OCI-LY7 (cell line): ENCODE measurements around the gene CCDC32. TPM values are rescaled to one million over a fixed set of nuclear protein-coding genes. Genes with fewer than 3 reads are reported as not detected.

ENCODE experiments used
- BruUV-seq: library from RNA; stranded (reverse); fragments of 400-500 nt; replicated peaks from 2 replicates; lab custom pipeline; 2021; lab: Mats Ljungman, UMichigan
- CTCF ChIA-PET: fragments of 300-600 bp; sonication (Branson Sonifier 250); formaldehyde crosslinking; loops from one replicate; lab custom pipeline; 2022; ENCODE audit warnings: antibody characterized with exemption; ENCODE audit not compliant: unreplicated experiment; lab: Charles Lee
- POLR2A ChIA-PET: fragments of 300-600 bp; sonication (Branson Sonifier 250); formaldehyde crosslinking; loops from one replicate; lab custom pipeline; 2022; ENCODE audit warnings: antibody characterized with exemption; lab: Charles Lee
- DNase-seq: peaks from one replicate; pipeline ENCODE4 v3.0.0-alpha.2; 2015; ENCODE audit warnings: low spot score
- H2AFZ ChIP-seq: fragments of 200-600 bp; sonication (generic), shearing (Covaris generic); 2 replicates; pipeline ENCODE4 v1.6.1; 2014; ENCODE audit warnings: mild to moderate bottlenecking, antibody characterized with exemption, low read length, moderate library complexity
- H3K27ac ChIP-seq: fragments of 200-600 bp; sonication (generic); 2 replicates; pipeline ENCODE4 v1.5.1; 2014; ENCODE audit warnings: mixed run types, low read depth, mild to moderate bottlenecking, moderate library complexity, low read length, inconsistent platforms; ENCODE audit not compliant: poor library complexity, severe bottlenecking
- H3K36me3 ChIP-seq: fragments of 200-600 bp; sonication (generic); 2 replicates; pipeline ENCODE4 v1.6.1; 2014; ENCODE audit warnings: mild to moderate bottlenecking, antibody characterized with exemption, low read length, moderate library complexity, mixed read lengths; ENCODE audit not compliant: insufficient read depth
- H3K4me1 ChIP-seq: fragments of 200-600 bp; sonication (generic); 2 replicates; pipeline ENCODE4 v1.5.1; 2014; ENCODE audit warnings: mild to moderate bottlenecking, low read length; ENCODE audit not compliant: insufficient read depth, poor library complexity, severe bottlenecking
- H3K4me2 ChIP-seq: fragments of 200-600 bp; sonication (generic); 2 replicates; pipeline ENCODE4 v1.6.1; 2014; ENCODE audit warnings: mild to moderate bottlenecking, low read length
- H3K4me3 ChIP-seq: fragments of 200-600 bp; sonication (generic); 2 replicates; pipeline ENCODE4 v1.5.1; 2014; ENCODE audit warnings: mild to moderate bottlenecking, low read depth, low read length; ENCODE audit not compliant: poor library complexity, severe bottlenecking
- H3K79me2 ChIP-seq: fragments of 200-600 bp; sonication (generic); 2 replicates; pipeline ENCODE4 v1.6.1; 2016; ENCODE audit warnings: low read depth, mild to moderate bottlenecking, low read length, moderate library complexity, mixed read lengths; ENCODE audit not compliant: insufficient read depth
- H3K9me2 ChIP-seq: fragments of 200-600 bp; sonication (generic); 2 replicates; pipeline ENCODE4 v1.6.1; 2016; ENCODE audit warnings: mild to moderate bottlenecking, low read length, mixed read lengths; ENCODE audit not compliant: insufficient read depth
- H3K9me3 ChIP-seq: fragments of 200-600 bp; sonication (generic); 2 replicates; pipeline ENCODE4 v1.6.1; 2014; ENCODE audit warnings: mild to moderate bottlenecking, mixed run types, low read length, mixed read lengths
- H4K20me1 ChIP-seq: fragments of 200-600 bp; sonication (generic); 2 replicates; pipeline ENCODE4 v1.6.1; 2014; ENCODE audit warnings: mild to moderate bottlenecking, antibody characterized with exemption, low read length, moderate library complexity, mixed read lengths; ENCODE audit not compliant: insufficient read depth
- EZH2phosphoT487 ChIP-seq: fragments of 200-600 bp; sonication (generic); IDR thresholded peaks from 2 replicates; pipeline ENCODE4 v1.6.1; 2018; ENCODE audit warnings: low read depth, borderline replicate concordance, mild to moderate bottlenecking, mixed run types, antibody characterized with exemption, low read length, moderate library complexity, mixed read lengths
- intact Hi-C: fragments of 100-400 bp; cut with micrococcal nuclease; formaldehyde crosslinking; loops from one replicate; pipeline ENCODE4 v1.10.0; 2022; ENCODE audit not compliant: unreplicated experiment
- total RNA-seq, 2 experiments: library from RNA; depleted of rRNA in 1 of 2; stranded (reverse); fragments of >200 nt in 1 of 2; shearing (Covaris generic) in 1 of 2; gene quantifications; 2 replicates each; pipeline ENCODE4 v1.2.3, GENCODE V29; 2014 to 2022
- TF ChIP-seq, protein P1 (sequence below): fragments of 200-600 bp; sonication (generic); conservative IDR thresholded peaks from 2 replicates; pipeline ENCODE4 v1.5.1; 2014; ENCODE audit warnings: mild to moderate bottlenecking, antibody characterized with exemption, low read length, moderate library complexity, mixed read lengths

CCDC32 gene
- total RNA-seq, 2 experiments from 2014 or later, result 10.3 to 14.3 TPM

DNA sequence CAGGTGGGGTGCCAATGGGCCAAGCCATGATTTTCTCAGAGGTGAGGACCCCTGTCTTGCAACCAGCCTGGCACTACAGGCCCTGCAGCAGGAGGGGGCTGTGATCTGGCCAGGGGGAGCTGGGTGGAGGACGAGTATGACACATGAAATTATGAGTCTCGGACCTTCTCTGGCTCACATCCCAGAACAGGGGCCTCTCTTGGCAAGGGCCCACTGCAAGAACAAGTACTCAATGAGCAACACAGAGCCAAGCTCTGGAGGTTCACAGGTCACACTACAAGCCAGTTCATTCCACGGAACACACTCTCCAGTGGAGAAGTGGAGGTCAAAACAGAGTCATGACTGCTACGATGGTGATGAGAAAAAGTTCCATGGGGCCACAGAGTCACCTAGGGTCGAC is 28.3 kb downstream of the CCDC32 start:
- POLR2A ChIA-PET, result no interaction called here
- intact Hi-C loops, result no loop called here
- Histone ChIP-seq H3K4me1 (no peaks in the 10 kb centered on the region), H3K9me2 (no peaks in the 10 kb centered on the region), H3K9me3 (no peaks in the 10 kb centered on the region), H3K27ac (no peak overlapping the region), H3K4me3 (no peak overlapping the region), H2AFZ (no peak overlapping the region), H4K20me1 (no peaks in the 10 kb centered on the region), H3K4me2 (no peak overlapping the region), H3K79me2 (no peaks in the 10 kb centered on the region), H3K36me3 (no peaks in the 10 kb centered on the region)
- DNase-seq, result no peak
- CTCF ChIA-PET, result no interaction called here
- BruUV-seq, result no TSS peak
- TF ChIP-seq EZH2phosphoT487, result no peak
- TF ChIP-seq, protein P1, sequence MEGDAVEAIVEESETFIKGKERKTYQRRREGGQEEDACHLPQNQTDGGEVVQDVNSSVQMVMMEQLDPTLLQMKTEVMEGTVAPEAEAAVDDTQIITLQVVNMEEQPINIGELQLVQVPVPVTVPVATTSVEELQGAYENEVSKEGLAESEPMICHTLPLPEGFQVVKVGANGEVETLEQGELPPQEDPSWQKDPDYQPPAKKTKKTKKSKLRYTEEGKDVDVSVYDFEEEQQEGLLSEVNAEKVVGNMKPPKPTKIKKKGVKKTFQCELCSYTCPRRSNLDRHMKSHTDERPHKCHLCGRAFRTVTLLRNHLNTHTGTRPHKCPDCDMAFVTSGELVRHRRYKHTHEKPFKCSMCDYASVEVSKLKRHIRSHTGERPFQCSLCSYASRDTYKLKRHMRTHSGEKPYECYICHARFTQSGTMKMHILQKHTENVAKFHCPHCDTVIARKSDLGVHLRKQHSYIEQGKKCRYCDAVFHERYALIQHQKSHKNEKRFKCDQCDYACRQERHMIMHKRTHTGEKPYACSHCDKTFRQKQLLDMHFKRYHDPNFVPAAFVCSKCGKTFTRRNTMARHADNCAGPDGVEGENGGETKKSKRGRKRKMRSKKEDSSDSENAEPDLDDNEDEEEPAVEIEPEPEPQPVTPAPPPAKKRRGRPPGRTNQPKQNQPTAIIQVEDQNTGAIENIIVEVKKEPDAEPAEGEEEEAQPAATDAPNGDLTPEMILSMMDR, result no peak

DNA sequence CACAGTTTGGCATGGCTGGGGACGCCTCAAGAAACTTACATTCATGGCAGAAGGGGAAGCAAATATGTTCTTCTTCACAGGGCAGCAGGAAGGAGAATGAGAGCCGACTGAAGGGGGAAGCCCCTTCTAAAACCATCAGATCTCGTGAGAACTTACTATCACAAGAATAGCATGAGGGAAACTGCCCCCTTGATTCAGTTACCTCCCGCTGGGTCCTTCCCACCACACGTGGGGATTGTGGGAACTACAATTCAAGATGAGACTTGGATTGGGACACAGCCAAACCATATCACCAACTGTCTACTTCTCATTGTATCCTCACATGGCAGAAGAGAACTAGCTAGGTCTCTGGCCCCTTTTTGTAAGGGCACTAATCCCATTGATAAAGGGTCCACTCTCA is 30.5 kb downstream of the CCDC32 start:
- POLR2A ChIA-PET, result no interaction called here
- CTCF ChIA-PET, result no interaction called here
- no peaks in the 10 kb centered on the region for H3K36me3 ChIP-seq
- H4K20me1 ChIP-seq, result no peaks in the 10 kb centered on the region
- BruUV-seq, result no TSS peak
- H3K4me3 ChIP-seq, result no peak overlapping the region
- H3K79me2 ChIP-seq, result no peaks in the 10 kb centered on the region
- no peak overlapping the region for H2AFZ ChIP-seq
- no peak for TF ChIP-seq EZH2phosphoT487
- TF ChIP-seq, protein P1, result no peak
- no peak overlapping the region for H3K27ac ChIP-seq
- no peak for DNase-seq
- H3K9me3 ChIP-seq, result no peaks in the 10 kb centered on the region
- H3K4me1 ChIP-seq, result no peaks in the 10 kb centered on the region
- no peak overlapping the region for H3K4me2 ChIP-seq
- H3K9me2 ChIP-seq, result no peaks in the 10 kb centered on the region
- intact Hi-C loops, result no loop called here

DNA sequence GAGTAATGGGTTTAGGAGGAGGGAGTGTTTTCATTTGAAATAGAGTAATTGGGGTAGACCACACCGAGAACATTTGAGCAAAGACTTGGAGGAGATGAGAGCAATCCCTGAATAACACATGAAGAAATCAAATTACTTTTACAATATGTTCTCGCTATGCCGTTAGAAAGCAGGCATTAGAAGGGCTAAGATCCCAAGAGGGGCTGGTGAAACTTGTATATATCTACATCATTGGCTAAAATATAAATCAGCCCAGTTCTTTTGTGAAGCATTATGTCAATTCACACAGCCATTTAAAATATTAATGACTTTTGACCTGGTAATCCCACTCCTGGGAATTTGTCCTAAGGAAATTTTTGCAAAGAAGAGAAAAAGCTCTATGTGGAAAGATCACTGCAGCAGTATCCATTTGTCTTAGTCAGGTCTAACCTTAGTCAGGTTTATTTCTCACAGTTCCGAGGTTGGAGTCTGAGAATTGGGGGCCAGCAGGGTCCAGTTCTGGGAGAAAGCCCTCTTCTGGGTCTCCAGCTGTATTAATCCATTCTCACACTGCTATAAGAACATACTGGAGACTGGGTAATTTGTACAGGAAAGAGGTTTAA is 31.0 kb downstream of the CCDC32 start:
- no TSS peak for BruUV-seq
- CTCF ChIA-PET, result no interaction called here

More for the DNA sequence above, 31.0 kb downstream of the CCDC32 start:
- Histone ChIP-seq H3K4me1 (no peaks in the 10 kb centered on the region), H3K79me2 (no peaks in the 10 kb centered on the region), H3K9me2 (no peaks in the 10 kb centered on the region), H3K27ac (no peak overlapping the region), H2AFZ (no peak overlapping the region), H3K4me2 (no peak overlapping the region), H3K9me3 (no peaks in the 10 kb centered on the region), H3K36me3 (no peaks in the 10 kb centered on the region), H4K20me1 (no peaks in the 10 kb centered on the region), H3K4me3 (no peak overlapping the region)
- POLR2A ChIA-PET, result no interaction called here
- DNase-seq, result no peak
- TF ChIP-seq, protein P1, result no peak
- TF ChIP-seq EZH2phosphoT487, result no peak
- intact Hi-C loops, result no loop called here
